HepG2 (cell line): Measurements from ENCODE around the gene SNRPD3. TPM values are rescaled to one million over a fixed set of nuclear protein-coding genes. Genes with fewer than 3 reads are reported as not detected.
A peak's percentile ranks its signal among the peaks of the same experiment; 100 is the strongest.

Source experiments
- AGO2 ChIP-seq: fragments of 200-400 bp; formaldehyde crosslinking; optimal IDR thresholded peaks from 2 replicates; pipeline ENCODE3; 2017; ENCODE audit warnings: mild to moderate bottlenecking, low read depth, low read length, moderate library complexity
- ATAD3A ChIP-seq: sonication (generic); formaldehyde crosslinking; IDR thresholded peaks from 2 replicates; pipeline ENCODE4 v1.4.0; 2020; ENCODE audit warnings: missing genetic modification reagents
- HNRNPUL1 ChIP-seq: fragments of 200-400 bp; formaldehyde crosslinking; IDR thresholded peaks from 2 replicates; pipeline ENCODE4 v1.6.1; 2017; ENCODE audit warnings: low read depth, mild to moderate bottlenecking, low read length, moderate library complexity
- KDM5B ChIP-seq: sonication (generic); formaldehyde crosslinking; IDR thresholded peaks from 2 replicates; pipeline ENCODE4 v1.4.0; 2020; ENCODE audit warnings: missing genetic modification reagents, mild to moderate bottlenecking, borderline replicate concordance
- MATR3 ChIP-seq: sonication (generic); formaldehyde crosslinking; IDR thresholded peaks from 2 replicates; pipeline ENCODE4 v1.4.0; 2020; ENCODE audit warnings: missing genetic modification reagents
- PAF1 ChIP-seq: IDR thresholded peaks from 2 replicates; pipeline ENCODE4 v1.6.1; 2016; ENCODE audit warnings: missing genetic modification reagents, missing compliant biosample characterization
- PTBP1 ChIP-seq: fragments of 200-400 bp; formaldehyde crosslinking; IDR thresholded peaks from 2 replicates; pipeline ENCODE4 v1.6.1; 2018; ENCODE audit warnings: low read length, low read depth; ENCODE audit not compliant: poor library complexity, severe bottlenecking
- STAG1 ChIP-seq: sonication (generic); formaldehyde crosslinking; IDR thresholded peaks from 2 replicates; pipeline ENCODE4 v1.4.0; 2020; ENCODE audit warnings: missing genetic modification reagents
- ZEB1 ChIP-seq: IDR thresholded peaks from 2 replicates; pipeline ENCODE4 v1.6.1; 2012; ENCODE audit warnings: mild to moderate bottlenecking, low read depth, inconsistent platforms; ENCODE audit not compliant: insufficient replicate concordance
- ZMYM3 ChIP-seq: sonication (generic); formaldehyde crosslinking; IDR thresholded peaks from 2 replicates; pipeline ENCODE4 v1.5.1; 2020; ENCODE audit warnings: mild to moderate bottlenecking, missing genetic modification reagents
- ZNF460 ChIP-seq: sonication (generic); formaldehyde crosslinking; IDR thresholded peaks from 2 replicates; pipeline ENCODE4 v1.5.1; 2020; ENCODE audit warnings: missing genetic modification reagents, mild to moderate bottlenecking, borderline replicate concordance
- ZNF75D ChIP-seq: sonication (generic); formaldehyde crosslinking; IDR thresholded peaks from 2 replicates; pipeline ENCODE4 v1.8.1; 2023; ENCODE audit warnings: missing genetic modification reagents, mild to moderate bottlenecking, borderline replicate concordance
- ZSCAN20 ChIP-seq: sonication (generic); formaldehyde crosslinking; IDR thresholded peaks from 2 replicates; pipeline ENCODE4 v1.4.0; 2020; ENCODE audit warnings: missing genetic modification reagents, mild to moderate bottlenecking, borderline replicate concordance
- polyA plus RNA-seq, 8 experiments: library from polyadenylated mRNA; depleted of rRNA in 3 of 8; stranded (reverse) in 7 of 8; unstranded in 1 of 8; fragments of >200 nt; fragmentation: Illumina TruSeq in 4 of 8; extraction: Trizol in 4 of 8; gene quantifications; 2 replicates each; pipeline versions ENCODE4 v1.2.1 to v1.2.3, GENCODE V29; 2011 to 2016; ENCODE audit warnings: low read depth in 4 of 8, missing spikeins in 1 of 8, mixed read lengths in 1 of 8; ENCODE audit not compliant: insufficient read depth in 1 of 8
- total RNA-seq, 5 experiments: library from RNA; depleted of rRNA; stranded (reverse); fragments of >200 nt; fragmentation: Illumina TruSeq; extraction: Trizol; gene quantifications; 2 replicates each; pipeline ENCODE4 v1.2.3, GENCODE V29; 2016; ENCODE audit warnings: low read depth in 1 of 5
- TF ChIP-seq, protein P1 (sequence below): sonication (generic); formaldehyde crosslinking; IDR thresholded peaks from 2 replicates; pipeline ENCODE4 v1.4.0; 2020; ENCODE audit warnings: missing genetic modification reagents, borderline replicate concordance
- TF ChIP-seq, protein P2 (sequence below): sonication (generic); formaldehyde crosslinking; conservative IDR thresholded peaks from 2 replicates; pipeline ENCODE4 v1.4.0; 2020; ENCODE audit warnings: mild to moderate bottlenecking, missing genetic modification reagents, moderate library complexity
- TF ChIP-seq, protein P3 (sequence below), 2 experiments: IDR thresholded peaks; 2 replicates each; pipeline ENCODE4 v1.6.1; 2011 to 2012; ENCODE audit warnings: low read length in 2 of 2, borderline replicate concordance in 1 of 2, low read depth in 1 of 2, mild to moderate bottlenecking in 1 of 2, moderate library complexity in 1 of 2

Gene SNRPD3
- total and polyA plus RNA-seq, 2 of the 13 experiments (the other 11 are each of a cell fraction or from before 2014, with no cell fraction given) = 110 to 209 TPM

DNA sequence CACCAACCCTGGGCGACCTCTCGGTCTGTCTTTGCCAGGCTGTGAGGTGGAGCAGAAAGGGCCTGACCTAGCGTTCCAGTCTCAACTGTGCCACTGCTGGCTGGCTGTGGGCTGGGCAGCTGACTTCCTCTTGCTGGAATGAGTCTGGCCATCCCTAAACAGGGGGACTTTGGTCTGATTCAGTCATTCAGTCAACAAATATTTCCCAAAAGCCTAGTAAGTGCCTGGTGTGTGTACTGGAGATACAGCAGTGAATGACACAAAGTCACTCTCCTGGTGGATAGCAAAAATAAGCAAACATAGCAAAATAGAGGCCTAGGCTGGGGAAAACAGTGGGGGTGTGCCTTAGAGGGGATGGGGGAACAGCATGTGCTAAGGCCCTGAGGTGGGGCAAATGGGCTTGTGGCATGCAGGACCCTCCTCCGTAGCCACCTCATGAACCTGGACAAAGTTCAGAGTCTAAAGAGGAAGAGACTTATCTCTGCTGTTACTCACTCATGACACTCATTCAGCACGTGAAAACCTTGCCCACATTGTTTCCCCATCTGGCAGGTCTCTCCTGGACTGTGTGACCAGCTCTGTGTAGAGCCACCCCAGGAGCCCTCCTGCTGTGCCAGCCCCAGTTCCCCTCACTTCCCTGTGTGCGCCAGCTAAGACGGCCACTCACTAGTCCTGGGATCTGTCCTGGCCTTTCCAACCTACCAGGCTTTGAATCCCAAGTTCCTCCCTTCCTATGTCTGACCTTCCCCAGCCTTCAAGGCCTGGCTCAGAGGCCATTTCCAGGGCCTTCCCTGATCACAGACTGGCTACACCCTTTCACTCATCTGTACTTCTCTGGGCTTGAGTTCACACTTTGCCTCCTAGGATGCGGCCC, 5.5 kb upstream of the SNRPD3 start (continued):
- TF ChIP-seq, protein P1, sequence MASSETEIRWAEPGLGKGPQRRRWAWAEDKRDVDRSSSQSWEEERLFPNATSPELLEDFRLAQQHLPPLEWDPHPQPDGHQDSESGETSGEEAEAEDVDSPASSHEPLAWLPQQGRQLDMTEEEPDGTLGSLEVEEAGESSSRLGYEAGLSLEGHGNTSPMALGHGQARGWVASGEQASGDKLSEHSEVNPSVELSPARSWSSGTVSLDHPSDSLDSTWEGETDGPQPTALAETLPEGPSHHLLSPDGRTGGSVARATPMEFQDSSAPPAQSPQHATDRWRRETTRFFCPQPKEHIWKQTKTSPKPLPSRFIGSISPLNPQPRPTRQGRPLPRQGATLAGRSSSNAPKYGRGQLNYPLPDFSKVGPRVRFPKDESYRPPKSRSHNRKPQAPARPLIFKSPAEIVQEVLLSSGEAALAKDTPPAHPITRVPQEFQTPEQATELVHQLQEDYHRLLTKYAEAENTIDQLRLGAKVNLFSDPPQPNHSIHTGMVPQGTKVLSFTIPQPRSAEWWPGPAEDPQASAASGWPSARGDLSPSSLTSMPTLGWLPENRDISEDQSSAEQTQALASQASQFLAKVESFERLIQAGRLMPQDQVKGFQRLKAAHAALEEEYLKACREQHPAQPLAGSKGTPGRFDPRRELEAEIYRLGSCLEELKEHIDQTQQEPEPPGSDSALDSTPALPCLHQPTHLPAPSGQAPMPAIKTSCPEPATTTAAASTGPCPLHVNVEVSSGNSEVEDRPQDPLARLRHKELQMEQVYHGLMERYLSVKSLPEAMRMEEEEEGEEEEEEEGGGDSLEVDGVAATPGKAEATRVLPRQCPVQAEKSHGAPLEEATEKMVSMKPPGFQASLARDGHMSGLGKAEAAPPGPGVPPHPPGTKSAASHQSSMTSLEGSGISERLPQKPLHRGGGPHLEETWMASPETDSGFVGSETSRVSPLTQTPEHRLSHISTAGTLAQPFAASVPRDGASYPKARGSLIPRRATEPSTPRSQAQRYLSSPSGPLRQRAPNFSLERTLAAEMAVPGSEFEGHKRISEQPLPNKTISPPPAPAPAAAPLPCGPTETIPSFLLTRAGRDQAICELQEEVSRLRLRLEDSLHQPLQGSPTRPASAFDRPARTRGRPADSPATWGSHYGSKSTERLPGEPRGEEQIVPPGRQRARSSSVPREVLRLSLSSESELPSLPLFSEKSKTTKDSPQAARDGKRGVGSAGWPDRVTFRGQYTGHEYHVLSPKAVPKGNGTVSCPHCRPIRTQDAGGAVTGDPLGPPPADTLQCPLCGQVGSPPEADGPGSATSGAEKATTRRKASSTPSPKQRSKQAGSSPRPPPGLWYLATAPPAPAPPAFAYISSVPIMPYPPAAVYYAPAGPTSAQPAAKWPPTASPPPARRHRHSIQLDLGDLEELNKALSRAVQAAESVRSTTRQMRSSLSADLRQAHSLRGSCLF = no peak
- TF ChIP-seq MATR3 (CRISPR knock-in tag) (no peak), KDM5B (CRISPR knock-in tag) (peak; percentile 93), PTBP1 (no peak), STAG1 (CRISPR knock-in tag) (no peak), ZMYM3 (CRISPR knock-in tag) (peak; percentile 90), ZEB1 (no peak), AGO2 (no peak), PAF1 (no peak; the same call in 1 of the 2 replicates), ZNF75D (no peak), ZSCAN20 (CRISPR knock-in tag) (no peak), HNRNPUL1 (no peak), ZNF460 (CRISPR knock-in tag) (peak; percentile 65; the same call in 1 of the 2 replicates), ATAD3A (no peak)
- TF ChIP-seq, protein P2, sequence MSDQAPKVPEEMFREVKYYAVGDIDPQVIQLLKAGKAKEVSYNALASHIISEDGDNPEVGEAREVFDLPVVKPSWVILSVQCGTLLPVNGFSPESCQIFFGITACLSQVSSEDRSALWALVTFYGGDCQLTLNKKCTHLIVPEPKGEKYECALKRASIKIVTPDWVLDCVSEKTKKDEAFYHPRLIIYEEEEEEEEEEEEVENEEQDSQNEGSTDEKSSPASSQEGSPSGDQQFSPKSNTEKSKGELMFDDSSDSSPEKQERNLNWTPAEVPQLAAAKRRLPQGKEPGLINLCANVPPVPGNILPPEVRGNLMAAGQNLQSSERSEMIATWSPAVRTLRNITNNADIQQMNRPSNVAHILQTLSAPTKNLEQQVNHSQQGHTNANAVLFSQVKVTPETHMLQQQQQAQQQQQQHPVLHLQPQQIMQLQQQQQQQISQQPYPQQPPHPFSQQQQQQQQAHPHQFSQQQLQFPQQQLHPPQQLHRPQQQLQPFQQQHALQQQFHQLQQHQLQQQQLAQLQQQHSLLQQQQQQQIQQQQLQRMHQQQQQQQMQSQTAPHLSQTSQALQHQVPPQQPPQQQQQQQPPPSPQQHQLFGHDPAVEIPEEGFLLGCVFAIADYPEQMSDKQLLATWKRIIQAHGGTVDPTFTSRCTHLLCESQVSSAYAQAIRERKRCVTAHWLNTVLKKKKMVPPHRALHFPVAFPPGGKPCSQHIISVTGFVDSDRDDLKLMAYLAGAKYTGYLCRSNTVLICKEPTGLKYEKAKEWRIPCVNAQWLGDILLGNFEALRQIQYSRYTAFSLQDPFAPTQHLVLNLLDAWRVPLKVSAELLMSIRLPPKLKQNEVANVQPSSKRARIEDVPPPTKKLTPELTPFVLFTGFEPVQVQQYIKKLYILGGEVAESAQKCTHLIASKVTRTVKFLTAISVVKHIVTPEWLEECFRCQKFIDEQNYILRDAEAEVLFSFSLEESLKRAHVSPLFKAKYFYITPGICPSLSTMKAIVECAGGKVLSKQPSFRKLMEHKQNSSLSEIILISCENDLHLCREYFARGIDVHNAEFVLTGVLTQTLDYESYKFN (CRISPR knock-in tag) = peak; percentile 99
- TF ChIP-seq, protein P3, sequence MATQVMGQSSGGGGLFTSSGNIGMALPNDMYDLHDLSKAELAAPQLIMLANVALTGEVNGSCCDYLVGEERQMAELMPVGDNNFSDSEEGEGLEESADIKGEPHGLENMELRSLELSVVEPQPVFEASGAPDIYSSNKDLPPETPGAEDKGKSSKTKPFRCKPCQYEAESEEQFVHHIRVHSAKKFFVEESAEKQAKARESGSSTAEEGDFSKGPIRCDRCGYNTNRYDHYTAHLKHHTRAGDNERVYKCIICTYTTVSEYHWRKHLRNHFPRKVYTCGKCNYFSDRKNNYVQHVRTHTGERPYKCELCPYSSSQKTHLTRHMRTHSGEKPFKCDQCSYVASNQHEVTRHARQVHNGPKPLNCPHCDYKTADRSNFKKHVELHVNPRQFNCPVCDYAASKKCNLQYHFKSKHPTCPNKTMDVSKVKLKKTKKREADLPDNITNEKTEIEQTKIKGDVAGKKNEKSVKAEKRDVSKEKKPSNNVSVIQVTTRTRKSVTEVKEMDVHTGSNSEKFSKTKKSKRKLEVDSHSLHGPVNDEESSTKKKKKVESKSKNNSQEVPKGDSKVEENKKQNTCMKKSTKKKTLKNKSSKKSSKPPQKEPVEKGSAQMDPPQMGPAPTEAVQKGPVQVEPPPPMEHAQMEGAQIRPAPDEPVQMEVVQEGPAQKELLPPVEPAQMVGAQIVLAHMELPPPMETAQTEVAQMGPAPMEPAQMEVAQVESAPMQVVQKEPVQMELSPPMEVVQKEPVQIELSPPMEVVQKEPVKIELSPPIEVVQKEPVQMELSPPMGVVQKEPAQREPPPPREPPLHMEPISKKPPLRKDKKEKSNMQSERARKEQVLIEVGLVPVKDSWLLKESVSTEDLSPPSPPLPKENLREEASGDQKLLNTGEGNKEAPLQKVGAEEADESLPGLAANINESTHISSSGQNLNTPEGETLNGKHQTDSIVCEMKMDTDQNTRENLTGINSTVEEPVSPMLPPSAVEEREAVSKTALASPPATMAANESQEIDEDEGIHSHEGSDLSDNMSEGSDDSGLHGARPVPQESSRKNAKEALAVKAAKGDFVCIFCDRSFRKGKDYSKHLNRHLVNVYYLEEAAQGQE (IDR thresholded peaks at IDR 0.05; ENCODE audit: borderline replicate concordance in 1 of 2, low read depth in 1 of 2, low read length in 2 of 2) = no peak
